Stimulated activated CD8-positive, alpha-beta memory T cell treated with anti-CD3 and anti-CD28 coated beads, Interleukin-4, amount 100 ng/mL, for 4 hours (primary cell): ENCODE results near the gene MEF2B.

Source experiments
- DNase-seq, 2 donors: peaks; one replicate each; pipeline ENCODE4 v3.0.0-alpha.2; 2020; ENCODE audit warnings: low read depth in 2 of 2, low spot score in 1 of 2

MEF2B gene

GRCh38 chr19:19101540-19101939 lies 68.5 kb downstream of the MEF2B start:
- DNase-seq = no peak

GRCh38 chr19:19098703-19099632 lies 71.1 kb downstream of the MEF2B start:
- DNase-seq = no peak

GRCh38 chr19:19098084-19098702 lies 71.9 kb downstream of the MEF2B start:
- DNase-seq = no peak

- no peak for DNase-seq
Measured at GRCh38 chr19:19096641-19097627, 73.1 kb downstream of the MEF2B start.

GRCh38 chr19:19095691-19096090 lies 74.4 kb downstream of the MEF2B start:
- no peak for DNase-seq
